ENCODE results near the gene CLEC10A.

- TF ChIP-seq CTCF (IDR thresholded peaks at IDR 0.05) (no peak), POLR2A (IDR thresholded peaks at IDR 0.05) (no peak)
Observed at GRCh38 chr17:7064261-7064660, 15.8 kb downstream of the CLEC10A start.
